A673 (cell line): Measurements from ENCODE around the gene DNASE1L3. TPM values are rescaled to one million over a fixed set of nuclear protein-coding genes. Genes with fewer than 3 reads are reported as not detected.

Experiments
- BruUV-seq: library from RNA; stranded (reverse); fragments of 400-500 nt; replicated peaks from 2 replicates; lab custom pipeline; 2021; lab: Mats Ljungman, UMichigan
- CTCF ChIA-PET: fragments of 300-600 bp; sonication (Branson Sonifier 250); formaldehyde crosslinking; loops from one replicate; lab custom pipeline; 2022; ENCODE audit warnings: antibody characterized with exemption; lab: Charles Lee
- POLR2A ChIA-PET: fragments of 300-600 bp; sonication (Branson Sonifier 250); formaldehyde crosslinking; loops from one replicate; lab custom pipeline; 2022; ENCODE audit warnings: antibody characterized with exemption; ENCODE audit not compliant: low non-redundant PET; lab: Charles Lee
- DNase-seq: peaks from one replicate; pipeline ENCODE4 v3.0.0-alpha.2; 2015; ENCODE audit warnings: low spot score
- H3K27ac ChIP-seq: fragments of 200-600 bp; sonication (generic); 2 replicates; pipeline ENCODE4 v1.5.1; 2016; ENCODE audit warnings: mixed run types, low read depth, mild to moderate bottlenecking, mixed read lengths, antibody characterized with exemption, low read length; ENCODE audit not compliant: poor library complexity, severe bottlenecking
- H3K27me3 ChIP-seq: fragments of 200-600 bp; sonication (generic); replicated peaks from 2 replicates; pipeline ENCODE4 v1.6.1; 2017; ENCODE audit warnings: mixed run types, low read depth, mild to moderate bottlenecking, mixed read lengths, antibody characterized with exemption, low read length; ENCODE audit not compliant: insufficient read depth, poor library complexity
- H3K36me3 ChIP-seq: fragments of 200-600 bp; sonication (generic); 2 replicates; pipeline ENCODE4 v1.6.1; 2016; ENCODE audit warnings: mixed run types, mild to moderate bottlenecking, mixed read lengths, antibody characterized with exemption, low read length; ENCODE audit not compliant: insufficient read depth, poor library complexity, severe bottlenecking
- H3K4me1 ChIP-seq: fragments of 200-600 bp; sonication (generic); 2 replicates; pipeline ENCODE4 v1.6.1; 2017; ENCODE audit warnings: mixed run types, mild to moderate bottlenecking, mixed read lengths, antibody characterized with exemption, low read length; ENCODE audit not compliant: insufficient read depth, poor library complexity, severe bottlenecking
- H3K4me3 ChIP-seq: fragments of 200-600 bp; sonication (generic); 2 replicates; pipeline ENCODE4 v1.5.1; 2016; ENCODE audit warnings: low read depth, mixed run types, mild to moderate bottlenecking, mixed read lengths, low read length; ENCODE audit not compliant: poor library complexity, severe bottlenecking
- H3K9me3 ChIP-seq: fragments of 200-600 bp; sonication (generic); 2 replicates; pipeline ENCODE4 v1.6.1; 2016; ENCODE audit warnings: mixed run types, low read depth, mild to moderate bottlenecking, mixed read lengths, antibody characterized with exemption, low read length; ENCODE audit not compliant: poor library complexity, severe bottlenecking
- EZH2 ChIP-seq: fragments of 200-600 bp; sonication (generic); IDR thresholded peaks from 2 replicates; pipeline ENCODE4 v1.6.1; 2017; ENCODE audit warnings: borderline replicate concordance, low read depth, mild to moderate bottlenecking, mixed read lengths, antibody characterized with exemption, low read length; ENCODE audit not compliant: poor library complexity, severe bottlenecking
- intact Hi-C: fragments of 100-400 bp; cut with micrococcal nuclease; formaldehyde crosslinking; loops from one replicate; pipeline ENCODE4 v1.10.0; 2022; ENCODE audit not compliant: unreplicated experiment
- total RNA-seq: library from RNA; stranded (reverse); gene quantifications from 2 replicates; pipeline ENCODE4 v1.2.3, GENCODE V29; 2021
- TF ChIP-seq, protein P1 (sequence below): fragments of 300-800, 200-600 bp; sonication (generic); conservative IDR thresholded peaks from 2 replicates; pipeline ENCODE4 v1.5.1; 2017; ENCODE audit warnings: low read depth, mild to moderate bottlenecking, antibody characterized with exemption, low read length, moderate library complexity, mixed read lengths

Gene DNASE1L3
- total RNA-seq, 1 experiment from 2014 or later, result not detected

DNA sequence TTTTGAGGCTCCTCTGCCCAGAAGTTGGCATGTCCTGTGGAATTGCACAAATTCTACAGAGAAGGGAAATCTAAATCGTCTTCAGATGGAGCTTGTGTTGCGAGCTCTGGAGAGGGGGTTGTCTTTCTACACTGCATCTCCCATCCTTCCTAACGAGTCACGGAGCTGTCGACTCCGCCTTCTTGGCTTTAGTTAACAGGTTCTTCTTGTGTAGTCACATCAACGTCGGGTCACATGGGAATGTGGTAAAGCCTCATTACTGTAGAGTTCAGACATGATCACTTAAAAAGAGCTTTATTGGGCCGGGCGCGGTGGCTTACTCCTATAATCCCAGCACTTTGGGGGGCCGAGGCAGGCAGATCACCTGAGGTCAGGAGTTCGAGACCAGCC is 60.0 kb downstream of the DNASE1L3 start:
- ChIA-PET CTCF (no interaction called here), POLR2A (no interaction called here)
- TF ChIP-seq, protein P1, sequence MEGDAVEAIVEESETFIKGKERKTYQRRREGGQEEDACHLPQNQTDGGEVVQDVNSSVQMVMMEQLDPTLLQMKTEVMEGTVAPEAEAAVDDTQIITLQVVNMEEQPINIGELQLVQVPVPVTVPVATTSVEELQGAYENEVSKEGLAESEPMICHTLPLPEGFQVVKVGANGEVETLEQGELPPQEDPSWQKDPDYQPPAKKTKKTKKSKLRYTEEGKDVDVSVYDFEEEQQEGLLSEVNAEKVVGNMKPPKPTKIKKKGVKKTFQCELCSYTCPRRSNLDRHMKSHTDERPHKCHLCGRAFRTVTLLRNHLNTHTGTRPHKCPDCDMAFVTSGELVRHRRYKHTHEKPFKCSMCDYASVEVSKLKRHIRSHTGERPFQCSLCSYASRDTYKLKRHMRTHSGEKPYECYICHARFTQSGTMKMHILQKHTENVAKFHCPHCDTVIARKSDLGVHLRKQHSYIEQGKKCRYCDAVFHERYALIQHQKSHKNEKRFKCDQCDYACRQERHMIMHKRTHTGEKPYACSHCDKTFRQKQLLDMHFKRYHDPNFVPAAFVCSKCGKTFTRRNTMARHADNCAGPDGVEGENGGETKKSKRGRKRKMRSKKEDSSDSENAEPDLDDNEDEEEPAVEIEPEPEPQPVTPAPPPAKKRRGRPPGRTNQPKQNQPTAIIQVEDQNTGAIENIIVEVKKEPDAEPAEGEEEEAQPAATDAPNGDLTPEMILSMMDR, result no peak
- TF ChIP-seq EZH2, result no peak
- Histone ChIP-seq H3K27me3 (no peaks in the 10 kb centered on the region), H3K9me3 (no peaks in the 10 kb centered on the region), H3K4me3 (no peak overlapping the region), H3K27ac (no peak overlapping the region), H3K36me3 (no peaks in the 10 kb centered on the region), H3K4me1 (no peaks in the 10 kb centered on the region)
- intact Hi-C loops, result no loop called here
- no peak for DNase-seq
- BruUV-seq, result no TSS peak

DNA sequence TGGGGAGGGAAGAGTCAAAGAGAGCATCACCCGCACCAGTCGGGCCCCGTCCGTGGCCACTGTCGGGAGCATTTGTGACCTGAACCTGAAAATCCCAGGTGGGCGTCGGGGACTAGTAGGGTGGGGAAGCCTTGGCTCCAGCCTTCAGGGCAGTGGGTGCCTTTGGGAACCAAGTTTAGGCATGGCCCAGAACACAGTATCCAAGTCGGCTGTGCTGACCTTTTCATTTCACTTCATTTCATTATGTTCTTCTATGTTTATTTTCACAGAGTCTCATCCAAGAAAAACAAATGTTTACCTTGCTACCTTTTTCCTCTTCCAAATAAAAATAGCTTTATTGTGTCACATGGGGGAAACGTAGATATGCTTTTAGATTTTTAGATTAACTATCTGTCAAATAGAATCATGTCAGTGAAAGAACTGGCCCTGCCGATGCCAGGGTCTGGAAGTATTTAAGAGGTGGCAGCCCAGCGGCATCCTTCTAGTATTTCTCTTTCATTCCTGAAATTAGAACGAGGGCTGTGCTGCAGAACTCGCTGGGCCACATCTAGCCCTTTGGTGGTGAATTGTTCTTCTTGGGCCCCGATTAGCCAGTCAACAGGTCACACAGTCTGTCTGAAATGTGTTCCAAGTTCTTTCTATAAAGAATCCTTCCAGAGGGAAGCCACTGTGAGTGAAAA is 60.5 kb downstream of the DNASE1L3 start:
- H3K4me1 ChIP-seq, result no peaks in the 10 kb centered on the region
- intact Hi-C loops, result no loop called here
- H3K27ac ChIP-seq, result no peak overlapping the region
- no peak for TF ChIP-seq EZH2
- TF ChIP-seq, protein P1, result no peak
- no peaks in the 10 kb centered on the region for H3K36me3 ChIP-seq
- no TSS peak for BruUV-seq
- ChIA-PET CTCF (no interaction called here), POLR2A (no interaction called here)
- no peak overlapping the region for H3K4me3 ChIP-seq
- DNase-seq, result no peak
- H3K27me3 ChIP-seq, result no peaks in the 10 kb centered on the region
- no peaks in the 10 kb centered on the region for H3K9me3 ChIP-seq

DNA sequence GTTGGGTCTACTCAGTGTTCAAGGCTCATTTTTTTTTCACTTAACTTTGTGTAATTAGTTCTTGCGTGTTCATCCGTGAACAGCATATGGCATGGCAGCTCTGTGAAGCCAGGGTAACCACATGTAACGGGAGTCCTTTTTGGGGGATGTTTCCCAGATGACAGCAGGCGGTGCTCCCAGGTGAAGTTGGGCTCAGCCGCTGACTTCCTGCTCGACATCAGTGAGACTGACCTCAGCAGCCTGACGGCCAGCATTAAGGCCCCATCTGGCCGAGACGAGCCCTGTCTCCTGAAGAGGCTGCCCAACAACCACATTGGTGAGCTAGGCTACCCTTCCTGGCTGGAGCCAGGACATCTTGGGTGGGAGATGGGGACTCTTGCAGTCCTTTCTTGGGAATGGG is 62.7 kb downstream of the DNASE1L3 start:
- no TSS peak for BruUV-seq
- no peaks in the 10 kb centered on the region for H3K4me1 ChIP-seq
- ChIA-PET POLR2A (no interaction called here), CTCF (no interaction called here)
- H3K4me3 ChIP-seq, result no peak overlapping the region
- intact Hi-C loops, result no loop called here
- H3K9me3 ChIP-seq, result no peaks in the 10 kb centered on the region
- no peak overlapping the region for H3K27ac ChIP-seq
- no peaks in the 10 kb centered on the region for H3K36me3 ChIP-seq
- H3K27me3 ChIP-seq, result no peaks in the 10 kb centered on the region
- no peak for DNase-seq
- TF ChIP-seq, protein P1, result no peak
- TF ChIP-seq EZH2, result no peak
